ENCODE measurements around the gene ZBED3.

The ZBED3 gene

GRCh38 chr5:77095189-77095588 is 8.1 kb upstream of the ZBED3 start:
- no peak overlapping the region for H3K9ac ChIP-seq (ENCODE audit: low read depth, low read length)
- DNase-seq (no peak), ATAC-seq (ENCODE audit: insufficient read depth, low read depth) (no peak)
- H3K36me3 ChIP-seq (ENCODE audit: insufficient read depth, low read length), result no peaks in the 10 kb centered on the region
- H3K79me2 ChIP-seq (ENCODE audit: insufficient read depth, low read length), result no peaks in the 10 kb centered on the region
- H3K27ac ChIP-seq (ENCODE audit: low read length), result no peak overlapping the region
- H2AFZ ChIP-seq (ENCODE audit: low read depth, low read length), result no peak overlapping the region
- H3K4me1 ChIP-seq (ENCODE audit: insufficient read depth, low read length), result no peaks in the 10 kb centered on the region
- no peaks in the 10 kb centered on the region for H3K9me3 ChIP-seq (ENCODE audit: insufficient read depth, low read length, severe bottlenecking)
- TF ChIP-seq, protein P1, sequence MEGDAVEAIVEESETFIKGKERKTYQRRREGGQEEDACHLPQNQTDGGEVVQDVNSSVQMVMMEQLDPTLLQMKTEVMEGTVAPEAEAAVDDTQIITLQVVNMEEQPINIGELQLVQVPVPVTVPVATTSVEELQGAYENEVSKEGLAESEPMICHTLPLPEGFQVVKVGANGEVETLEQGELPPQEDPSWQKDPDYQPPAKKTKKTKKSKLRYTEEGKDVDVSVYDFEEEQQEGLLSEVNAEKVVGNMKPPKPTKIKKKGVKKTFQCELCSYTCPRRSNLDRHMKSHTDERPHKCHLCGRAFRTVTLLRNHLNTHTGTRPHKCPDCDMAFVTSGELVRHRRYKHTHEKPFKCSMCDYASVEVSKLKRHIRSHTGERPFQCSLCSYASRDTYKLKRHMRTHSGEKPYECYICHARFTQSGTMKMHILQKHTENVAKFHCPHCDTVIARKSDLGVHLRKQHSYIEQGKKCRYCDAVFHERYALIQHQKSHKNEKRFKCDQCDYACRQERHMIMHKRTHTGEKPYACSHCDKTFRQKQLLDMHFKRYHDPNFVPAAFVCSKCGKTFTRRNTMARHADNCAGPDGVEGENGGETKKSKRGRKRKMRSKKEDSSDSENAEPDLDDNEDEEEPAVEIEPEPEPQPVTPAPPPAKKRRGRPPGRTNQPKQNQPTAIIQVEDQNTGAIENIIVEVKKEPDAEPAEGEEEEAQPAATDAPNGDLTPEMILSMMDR (IDR thresholded peaks at IDR 0.05; ENCODE audit: borderline replicate concordance, extremely low read depth, low read length, poor library complexity, severe bottlenecking), result no peak
- TF ChIP-seq EZH2 (IDR thresholded peaks at IDR 0.05; ENCODE audit: borderline replicate concordance, low read depth, low read length, severe bottlenecking), result no peak
- H3K4me2 ChIP-seq (ENCODE audit: insufficient read depth, low read length), result no peak overlapping the region
- no peaks in the 10 kb centered on the region for H3K27me3 ChIP-seq (ENCODE audit: insufficient read depth, low read length, poor library complexity)
- no peaks in the 10 kb centered on the region for H4K20me1 ChIP-seq (ENCODE audit: insufficient read depth, low read length)
- H3K4me3 ChIP-seq (ENCODE audit: low read depth in 1 of 2, low read length in 2 of 2), result no peak overlapping the region

DNA sequence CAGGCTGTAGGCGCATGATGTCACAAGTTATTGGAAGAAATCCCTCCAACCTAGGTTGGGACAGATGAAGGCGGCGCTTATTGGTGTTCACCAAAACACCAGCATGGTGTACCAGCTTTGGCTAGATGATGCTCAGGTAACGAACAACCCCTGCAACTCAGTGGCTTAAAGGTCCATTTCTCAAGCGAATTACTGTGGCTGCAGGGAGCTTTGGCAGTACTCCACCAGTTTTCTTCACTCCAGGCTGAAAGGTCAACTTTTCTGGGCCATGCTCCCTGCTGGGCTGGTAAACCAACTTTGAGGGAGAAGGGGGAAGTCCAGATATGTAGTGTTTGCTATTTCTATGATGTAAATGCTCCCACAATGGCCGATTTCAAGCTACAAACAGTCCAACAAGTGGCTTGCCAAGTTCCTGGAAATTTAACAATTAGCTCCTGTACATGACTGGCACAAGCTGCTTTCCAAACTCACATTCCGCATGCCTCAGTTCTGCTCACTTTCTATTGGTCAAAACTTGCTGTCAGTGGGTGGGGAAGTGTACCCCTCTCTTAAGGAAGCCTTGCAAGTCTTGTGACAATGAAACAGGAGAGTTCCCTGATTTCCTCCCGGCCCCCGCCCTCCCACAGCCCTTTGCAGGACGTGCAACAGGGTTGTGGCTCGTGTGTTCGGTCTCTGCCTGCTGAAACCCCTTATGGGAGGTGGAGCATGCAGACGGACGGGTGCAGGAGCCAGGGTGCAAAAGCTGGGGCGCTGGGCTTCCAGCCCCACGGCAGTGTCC is 588 bp upstream of the ZBED3 start:
- peak overlapping the region; percentile 76 for H3K4me2 ChIP-seq (ENCODE audit: insufficient read depth, low read length)
- H3K4me3 ChIP-seq (ENCODE audit: low read depth in 1 of 2, low read length in 2 of 2), result peak overlapping the region; percentile 79 to 81; a peak in 3 of 4 replicates
- TF ChIP-seq, protein P1 (IDR thresholded peaks at IDR 0.05; ENCODE audit: borderline replicate concordance, extremely low read depth, low read length, poor library complexity, severe bottlenecking), result no peak
- TF ChIP-seq EZH2 (IDR thresholded peaks at IDR 0.05; ENCODE audit: borderline replicate concordance, low read depth, low read length, severe bottlenecking), result no peak
- ATAC-seq (ENCODE audit: insufficient read depth, low read depth) (no peak), DNase-seq (peak; percentile 14)
- peaks cover 38% of the 10 kb centered on the region for H3K4me1 ChIP-seq (ENCODE audit: insufficient read depth, low read length)
- H3K9me3 ChIP-seq (ENCODE audit: insufficient read depth, low read length, severe bottlenecking), result no peaks in the 10 kb centered on the region
- no peaks in the 10 kb centered on the region for H3K27me3 ChIP-seq (ENCODE audit: insufficient read depth, low read length, poor library complexity)
- H3K36me3 ChIP-seq (ENCODE audit: insufficient read depth, low read length), result peaks cover 25% of the 10 kb centered on the region
- H3K9ac ChIP-seq (ENCODE audit: low read depth, low read length), result peak overlapping the region; percentile 97
- H3K27ac ChIP-seq (ENCODE audit: low read length), result peak overlapping the region; percentile 98
- H4K20me1 ChIP-seq (ENCODE audit: insufficient read depth, low read length), result no peaks in the 10 kb centered on the region
- peak overlapping the region; percentile 91 for H2AFZ ChIP-seq (ENCODE audit: low read depth, low read length)
- H3K79me2 ChIP-seq (ENCODE audit: insufficient read depth, low read length), result peaks cover 54% of the 10 kb centered on the region

DNA sequence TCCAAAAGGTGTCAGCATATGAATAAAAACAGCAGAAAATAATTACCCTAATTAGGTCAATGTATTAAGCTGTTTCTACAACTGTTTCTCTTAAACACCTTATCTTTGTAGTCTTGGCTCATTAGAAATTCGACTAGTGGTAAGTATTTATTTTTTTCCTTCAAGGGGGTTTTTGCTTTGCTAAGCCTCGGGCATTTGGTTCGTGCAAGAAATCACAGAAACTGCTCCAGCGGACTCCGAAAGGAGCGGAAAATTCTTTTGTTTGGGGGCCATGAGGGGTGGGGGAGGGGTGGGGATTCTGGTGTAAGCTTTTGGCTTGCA is 757 bp downstream of the ZBED3 start:
- Histone ChIP-seq H3K79me2 (ENCODE audit: insufficient read depth, low read length) (peaks cover 66% of the 10 kb centered on the region), H2AFZ (ENCODE audit: low read depth, low read length) (peak overlapping the region; percentile 91), H3K9ac (ENCODE audit: low read depth, low read length) (peak overlapping the region; percentile 97), H3K4me3 (ENCODE audit: low read depth in 1 of 2, low read length in 2 of 2) (peak overlapping the region; percentile 79 to 81), H3K4me2 (ENCODE audit: insufficient read depth, low read length) (peak overlapping the region; percentile 76), H3K9me3 (ENCODE audit: insufficient read depth, low read length, severe bottlenecking) (no peaks in the 10 kb centered on the region), H4K20me1 (ENCODE audit: insufficient read depth, low read length) (0 out of 2 replicates have a peak, but pooled peaks cover 2% of the 10 kb centered on the region), H3K36me3 (ENCODE audit: insufficient read depth, low read length) (peaks cover 33% of the 10 kb centered on the region), H3K27me3 (ENCODE audit: insufficient read depth, low read length, poor library complexity) (no peaks in the 10 kb centered on the region), H3K4me1 (ENCODE audit: insufficient read depth, low read length) (peaks cover 38% of the 10 kb centered on the region), H3K27ac (ENCODE audit: low read length) (peak overlapping the region; percentile 98)
- no peak for DNase-seq
- no peak for ATAC-seq (ENCODE audit: insufficient read depth, low read depth)
- no peak for TF ChIP-seq EZH2 (IDR thresholded peaks at IDR 0.05; ENCODE audit: borderline replicate concordance, low read depth, low read length, severe bottlenecking)
- TF ChIP-seq, protein P1 (IDR thresholded peaks at IDR 0.05; ENCODE audit: borderline replicate concordance, extremely low read depth, low read length, poor library complexity, severe bottlenecking), result no peak

All from DND-41 (cell line).